Spleen (tissue), 11 donors: Measurements from ENCODE around the gene NUAK2. TPM values are rescaled to one million over a fixed set of nuclear protein-coding genes. Genes with fewer than 3 reads are reported as not detected.

ENCODE experiments used
- DNase-seq: peaks from one replicate; pipeline ENCODE4 v3.0.0-alpha.2; 2020
- H3K27ac ChIP-seq, 8 donors: fragments of 200-600 bp; sonication (generic) in 7 of 8; 1 replicate in 4 of 8; 2 replicates in 4 of 8; pipeline versions ENCODE4 v1.5.0 to v1.8.0; 2016 to 2021; ENCODE audit warnings: inconsistent platforms in 4 of 8, mild to moderate bottlenecking in 4 of 8, moderate library complexity in 1 of 8
- H3K27me3 ChIP-seq, 7 donors: fragments of 200-600 bp; sonication (generic) in 6 of 7; replicated peaks in 1 of 7; 1 replicate in 4 of 7; 2 replicates in 3 of 7; pipeline versions ENCODE4 v1.5.0 to v1.8.0; 2016 to 2021; ENCODE audit warnings: inconsistent platforms in 3 of 7, mild to moderate bottlenecking in 1 of 7
- H3K36me3 ChIP-seq, 6 donors: fragments of 200-600 bp; sonication (generic) in 5 of 6; 1 replicate in 4 of 6; 2 replicates in 2 of 6; pipeline versions ENCODE4 v1.5.0 to v1.8.0; 2016 to 2021; ENCODE audit warnings: inconsistent platforms in 2 of 6
- H3K4me1 ChIP-seq, 6 donors: fragments of 200-600 bp; sonication (generic) in 5 of 6; 1 replicate in 3 of 6; 2 replicates in 3 of 6; pipeline versions ENCODE4 v1.5.0 to v1.8.0; 2016 to 2021; ENCODE audit warnings: inconsistent platforms in 3 of 6
- H3K4me3 ChIP-seq, 8 donors: fragments of 200-600 bp; sonication (generic) in 7 of 8; 1 replicate in 4 of 8; 2 replicates in 4 of 8; pipeline versions ENCODE4 v1.5.0 to v1.8.0; 2016 to 2021; ENCODE audit warnings: inconsistent platforms in 4 of 8, mild to moderate bottlenecking in 4 of 8, moderate library complexity in 2 of 8
- H3K9me3 ChIP-seq, 8 donors: fragments of 200-600 bp; sonication (generic) in 7 of 8; 1 replicate in 4 of 8; 2 replicates in 4 of 8; pipeline versions ENCODE4 v1.5.0 to v1.8.0; 2016 to 2021; ENCODE audit warnings: inconsistent platforms in 4 of 8
- CTCF ChIP-seq, 11 experiments: fragments of 200-600 bp in 7 of 11; fragments of 450-650 bp in 4 of 11; sonication (generic) in 4 of 11; IDR thresholded peaks in 8 of 11; conservative IDR thresholded peaks in 3 of 11; 1 replicate in 7 of 11; 2 replicates in 4 of 11; pipeline versions ENCODE4 v1.4.0 to v1.8.0; 2016 to 2021; ENCODE audit warnings: antibody characterized with exemption in 11 of 11, inconsistent platforms in 4 of 11, mild to moderate bottlenecking in 1 of 11
- POLR2A ChIP-seq, 3 donors: fragments of 450-650 bp; IDR thresholded peaks; one replicate each; pipeline ENCODE4 v1.5.1; 2017; ENCODE audit warnings: antibody characterized with exemption in 3 of 3, mild to moderate bottlenecking in 1 of 3
- POLR2AphosphoS5 ChIP-seq, 3 donors: sonication (generic); formaldehyde crosslinking; IDR thresholded peaks; one replicate each; pipeline ENCODE4 v1.5.1; 2017; ENCODE audit warnings: antibody characterized with exemption in 3 of 3
- WGBS, 5 donors: extraction: QIAGEN DNeasy Blood & Tissue Kit in 3 of 5; methylation state at CpG; one replicate each; pipeline versions ENCODE4 v1.1.5 to v1.1.7; 2013 to 2018; 5-methylcytosine and 5-hydroxymethylcytosine counted together
- intact Hi-C: fragments of 100-400 bp; cut with DNase I; formaldehyde crosslinking; loops from one replicate; pipeline ENCODE4 v1.15.0; 2023; ENCODE audit warnings: low total_unique reads
- polyA plus RNA-seq, 3 donors: library from polyadenylated mRNA; stranded (reverse); fragments of 200-250 nt; gene quantifications; one replicate each; pipeline ENCODE4 v1.2.1, GENCODE V29; 2013
- total RNA-seq, 7 donors: library from RNA; depleted of rRNA in 3 of 7; stranded (reverse); fragments of >200 nt in 3 of 7; fragmentation: NEBNext Ultra II Directional in 4 of 7; extraction: Animal tissue kit (Norgen Biotek cat#: 25700) in 4 of 7; gene quantifications; one replicate each; pipeline versions ENCODE4 v1.1.0 to v1.2.1, GENCODE V29; 2016 to 2021
- donor health status: healthy with polysubstance abuse.
- donor health status: DM: no; HTN: no; CAD: no; lungs with moderate emphysema.
- donor health status: DM: no; HTN: no; CAD: no.
- donor health status: Bipolar disorder and iron deficiency.
- donor health status: healthy.
- donor health status: DM: no; HTN: no; CAD: no.
- donor health status: DM: yes; HTN: yes; CAD: no.

NUAK2 gene
- total and polyA plus RNA-seq, 10 donors, result 5.7 to 32.7 (median 19.1) TPM

- 34 to 54% (median 46%) methylated on average over 5 of the region's 5 CpGs for WGBS, 5 donors
- intact Hi-C loops, result loop anchor here (5.0 kb wide), 1 partner anchor 133 kb away; no protein-coding TSS in a partner anchor
Observed at GRCh38 chr1:205354259-205355074, 32.9 kb upstream of the NUAK2 start.

GRCh38 chr1:205353612-205354011 lies 32.1 kb upstream of the NUAK2 start:
- intact Hi-C loops, result loop anchor here (5.0 kb wide), 1 partner anchor 134 kb away; no protein-coding TSS in a partner anchor
- no peak for DNase-seq
- WGBS, 5 donors, result 78 to 86% (median 85%) methylated on average over 6 of the region's 6 CpGs

More at GRCh38 chr1:205354259-205355074, 32.9 kb upstream of the NUAK2 start:
- Histone ChIP-seq H3K27ac (no peak overlapping the region), H3K9me3 (no peaks in the 10 kb centered on the region), H3K4me3 (no peak overlapping the region), H3K36me3 (no peaks in the 10 kb centered on the region), H3K4me1 (peaks cover 0 to 23% (median 11%) of the 10 kb centered on the region in 6 donors), H3K27me3 (peaks cover 0 to 26% (median 0%) of the 10 kb centered on the region in 7 donors)
- TF ChIP-seq POLR2A (IDR thresholded peaks at IDR 0.05) (no peak), CTCF (IDR thresholded peaks at IDR 0.05 in 8 of 11, conservative IDR thresholded peaks at IDR 0.05 in 3 of 11) (peak; percentile 51 to 83 (median 73))
- DNase-seq, result no peak

GRCh38 chr1:205353191-205353590 lies 31.6 kb upstream of the NUAK2 start:
- H3K36me3 ChIP-seq, result no peaks in the 10 kb centered on the region
- H3K4me3 ChIP-seq, result no peak overlapping the region
- no peaks in the 10 kb centered on the region for H3K9me3 ChIP-seq
- TF ChIP-seq POLR2A (IDR thresholded peaks at IDR 0.05) (no peak), POLR2AphosphoS5 (IDR thresholded peaks at IDR 0.05) (no peak), CTCF (IDR thresholded peaks at IDR 0.05 in 8 of 11, conservative IDR thresholded peaks at IDR 0.05 in 3 of 11) (no peak)
- H3K27me3 ChIP-seq, result peaks cover 0 to 18% (median 0%) of the 10 kb centered on the region in 7 donors
- intact Hi-C loops, result loop anchor here (5.0 kb wide), 1 partner anchor 134 kb away; no protein-coding TSS in a partner anchor
- no peak for DNase-seq
- 91 to 93% (median 92%) methylated on average over 4 of the region's 4 CpGs for WGBS, 5 donors
- H3K4me1 ChIP-seq, result peaks cover 0 to 36% (median 23%) of the 10 kb centered on the region in 6 donors
- no peak overlapping the region for H3K27ac ChIP-seq

More at GRCh38 chr1:205353612-205354011, 32.1 kb upstream of the NUAK2 start:
- Histone ChIP-seq H3K9me3 (no peaks in the 10 kb centered on the region), H3K27me3 (peaks cover 0 to 23% (median 0%) of the 10 kb centered on the region in 7 donors), H3K27ac (no peak overlapping the region), H3K36me3 (no peaks in the 10 kb centered on the region), H3K4me3 (no peak overlapping the region), H3K4me1 (peaks cover 0 to 32% (median 19%) of the 10 kb centered on the region in 6 donors)
- TF ChIP-seq POLR2AphosphoS5 (IDR thresholded peaks at IDR 0.05), result no peak
- no peak for TF ChIP-seq CTCF (IDR thresholded peaks at IDR 0.05 in 8 of 11, conservative IDR thresholded peaks at IDR 0.05 in 3 of 11)
- no peak for TF ChIP-seq POLR2A (IDR thresholded peaks at IDR 0.05)
